NCI-H1417 treated with DMSO at 0.1 percent for 48 hours (cell line): ENCODE measurements around the gene ETV2.
"Not testable (repeated sequence)": the region's sequence is repeated elsewhere in the genome, so short reads cannot be mapped to it uniquely, and the experiment has no call there.

Experiments
- DNase-seq: peaks from one replicate; lab custom pipeline; 2025; lab: John Stamatoyannopoulos, UW

ETV2 gene

DNA sequence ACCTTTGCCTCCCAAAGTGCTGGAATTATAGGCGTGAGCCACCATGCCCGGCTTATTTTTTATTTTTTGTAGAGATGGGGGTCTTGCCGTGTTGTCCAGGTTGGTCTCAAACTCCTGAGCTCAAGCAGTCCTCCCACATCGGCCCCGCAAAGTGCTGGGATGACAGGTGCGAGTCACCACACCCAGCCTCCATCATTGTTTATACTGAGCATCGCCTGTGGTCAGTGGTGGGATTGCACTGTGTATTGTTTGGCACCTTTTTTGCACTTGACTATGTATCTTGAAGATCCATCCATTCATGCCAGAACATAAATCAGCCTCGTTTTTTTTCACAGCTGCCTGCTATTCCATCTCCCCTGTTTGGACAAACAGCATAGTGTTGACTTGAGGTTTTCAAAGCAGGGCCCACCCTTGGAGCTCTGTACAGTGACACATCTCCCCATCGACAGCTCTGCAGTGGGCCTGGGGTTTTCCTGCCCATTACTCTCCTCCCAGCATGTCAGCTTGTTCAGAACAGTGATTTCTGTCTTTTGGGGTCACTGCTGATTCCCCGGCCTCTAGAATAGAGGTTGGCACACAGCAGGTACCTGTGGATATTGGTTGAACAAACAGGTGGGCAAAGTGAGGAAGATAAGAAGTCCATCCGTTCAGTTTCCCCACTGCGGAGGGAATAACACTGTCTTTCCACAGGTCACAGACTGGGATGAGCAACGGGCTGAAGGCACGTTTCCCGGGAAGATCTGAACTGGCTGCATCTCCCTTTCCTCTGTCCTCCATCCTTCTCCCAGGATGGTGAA lies 16.6 kb downstream of the ETV2 start:
- no peak for DNase-seq

DNA sequence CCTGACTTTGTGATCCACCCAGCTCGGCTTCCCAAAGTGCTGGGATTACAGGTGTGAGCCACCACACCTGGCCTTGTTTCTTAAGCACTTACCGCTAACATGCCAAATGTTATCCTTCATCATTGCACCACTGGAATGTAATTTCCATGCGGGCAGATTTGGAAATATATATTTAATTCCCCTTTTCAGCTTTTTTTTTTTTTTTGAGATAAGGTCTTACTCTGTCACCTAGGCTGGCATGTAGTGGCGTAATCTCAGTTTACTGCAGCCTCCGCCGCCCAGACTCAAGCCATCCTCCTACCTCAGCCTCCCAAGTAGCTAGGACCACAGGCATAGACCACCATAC lies 20.4 kb downstream of the ETV2 start:
- DNase-seq: no peak

DNA sequence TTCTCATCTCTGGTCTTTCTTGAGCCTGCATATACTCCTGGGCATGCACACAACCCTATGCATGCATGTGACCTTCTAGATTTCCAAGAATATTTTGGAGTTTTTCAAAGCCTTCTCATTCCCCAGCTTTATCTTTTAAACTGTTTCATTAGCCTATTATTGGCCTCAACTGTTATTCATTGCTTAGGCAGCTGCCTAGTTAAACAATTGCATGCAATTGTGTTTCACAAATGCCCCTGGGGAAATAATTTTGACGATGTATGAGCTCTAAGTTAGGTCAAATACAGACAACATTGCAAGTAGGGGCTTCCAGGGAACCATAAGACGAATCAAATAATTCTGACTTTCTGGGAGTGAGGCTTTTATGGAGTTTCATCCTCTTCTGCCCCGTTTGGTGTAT lies 22.4 kb downstream of the ETV2 start:
- DNase-seq: no peak

DNA sequence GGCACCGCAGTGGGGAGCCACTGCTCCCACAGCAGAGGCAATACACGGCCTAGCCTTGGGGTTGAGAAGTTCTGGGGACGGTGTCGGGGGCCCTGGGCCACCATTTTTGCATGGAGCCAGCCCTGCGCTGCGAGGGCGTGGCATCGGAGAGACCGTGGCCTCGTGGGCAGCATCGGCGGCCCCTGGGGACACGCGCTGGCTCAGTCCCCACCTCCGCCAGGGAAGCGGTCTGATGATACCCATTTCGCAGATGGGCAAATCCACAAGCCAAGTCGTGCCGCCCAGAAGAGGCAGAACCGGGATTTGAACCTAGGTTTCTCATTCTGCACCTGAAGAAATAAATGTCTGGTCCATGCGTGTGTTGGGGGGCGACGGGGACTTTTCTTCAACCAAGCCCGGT lies 23.6 kb downstream of the ETV2 start:
- no peak for DNase-seq

DNA sequence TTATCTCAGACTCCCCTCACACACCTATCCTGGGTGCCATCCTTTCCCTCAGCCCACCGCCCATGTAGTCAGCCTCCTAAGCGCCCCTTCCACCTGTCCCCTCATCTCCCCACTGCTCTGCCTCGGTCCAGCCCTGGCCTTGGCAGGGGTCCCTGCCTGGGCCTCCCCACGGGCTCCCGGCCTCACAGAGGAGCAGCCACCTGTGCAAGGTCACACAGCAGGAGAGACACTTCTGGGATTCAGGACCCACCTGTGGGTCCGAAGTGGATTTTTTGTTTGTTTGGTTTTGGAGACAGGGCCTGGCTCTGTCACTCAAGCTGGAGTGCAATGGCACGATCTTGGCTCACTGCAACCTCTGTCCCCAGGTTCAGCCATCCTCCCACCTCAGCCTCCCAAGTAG lies 24.1 kb downstream of the ETV2 start:
- DNase-seq: no peak

DNA sequence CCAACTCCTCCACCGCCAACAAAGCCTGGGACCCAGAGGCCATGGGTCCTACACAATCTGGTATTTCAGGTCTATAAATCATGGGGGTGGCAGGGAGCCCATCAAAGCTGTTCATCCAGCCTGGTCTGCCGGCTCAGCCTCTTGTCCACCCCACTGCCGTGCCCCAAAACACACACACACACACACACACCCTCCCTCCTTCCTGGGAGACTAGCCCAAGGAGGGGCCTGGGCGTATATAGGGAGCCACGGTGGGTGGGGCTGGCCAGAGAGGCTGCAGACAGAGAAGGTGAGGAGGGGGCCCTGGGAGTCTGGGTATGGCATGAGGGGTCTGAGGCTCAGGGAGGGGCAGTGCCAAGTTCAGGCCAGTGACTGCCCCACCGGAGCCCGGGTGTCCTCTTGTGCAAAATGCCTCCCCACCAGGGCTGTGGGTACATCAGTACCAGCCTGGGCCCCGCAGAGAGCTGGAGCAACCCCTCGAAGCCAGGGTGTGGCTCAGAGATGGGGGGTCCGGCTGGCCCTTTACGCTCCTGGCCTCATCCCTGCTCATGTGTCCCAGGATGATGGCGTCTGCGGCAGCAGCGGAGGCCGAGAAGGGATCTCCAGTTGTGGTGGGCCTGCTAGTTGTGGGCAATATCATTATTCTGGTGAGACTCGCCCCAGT lies 24.8 kb downstream of the ETV2 start, which contains the start of gene UPK1A:
Gene UPK1A (plus strand): TSS at position 267 of the 663 bp plus-strand sequence. CDS start 296 bp downstream, at position 563.
- no peak for DNase-seq

DNA sequence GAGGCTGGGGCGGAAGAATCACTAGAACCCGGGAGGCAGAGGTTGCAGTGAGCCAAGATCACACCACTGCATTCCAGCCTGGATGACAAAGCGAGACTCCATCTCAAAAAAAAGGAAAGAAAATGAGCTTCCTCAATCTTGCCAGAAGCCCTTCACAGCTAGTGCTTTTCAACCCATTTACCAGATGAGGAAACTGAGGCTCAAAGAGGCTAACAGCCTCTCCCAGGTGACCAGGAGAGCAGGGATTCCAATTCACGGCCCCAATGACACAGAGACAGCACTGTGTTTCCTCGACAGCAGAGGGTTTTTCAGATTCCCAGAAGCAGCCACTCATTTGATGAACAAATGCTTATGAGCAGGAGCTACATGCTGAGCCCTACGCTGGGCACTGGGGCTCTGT lies 28.0 kb downstream of the ETV2 start:
- no peak for DNase-seq

DNA sequence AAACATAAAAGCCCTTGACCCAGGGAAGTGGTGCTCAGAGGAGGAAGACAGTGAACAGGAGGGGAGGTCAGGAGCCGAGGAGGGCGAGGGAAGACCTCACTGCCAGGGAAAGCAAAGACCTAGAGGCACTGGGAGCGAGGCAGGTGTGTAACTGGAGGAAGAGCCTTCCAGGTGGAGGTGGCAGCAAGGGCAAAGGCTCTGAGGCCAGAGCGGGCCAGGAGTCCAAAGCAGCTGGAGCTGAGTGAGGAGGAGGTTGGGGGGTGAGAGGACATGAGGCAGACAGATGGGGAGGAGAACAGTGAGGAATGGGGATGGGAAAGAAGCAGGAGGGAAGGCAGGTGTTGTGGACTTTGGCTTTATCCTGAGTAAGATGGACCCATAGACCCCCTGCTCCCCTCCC lies 28.4 kb downstream of the ETV2 start:
- no peak for DNase-seq

DNA sequence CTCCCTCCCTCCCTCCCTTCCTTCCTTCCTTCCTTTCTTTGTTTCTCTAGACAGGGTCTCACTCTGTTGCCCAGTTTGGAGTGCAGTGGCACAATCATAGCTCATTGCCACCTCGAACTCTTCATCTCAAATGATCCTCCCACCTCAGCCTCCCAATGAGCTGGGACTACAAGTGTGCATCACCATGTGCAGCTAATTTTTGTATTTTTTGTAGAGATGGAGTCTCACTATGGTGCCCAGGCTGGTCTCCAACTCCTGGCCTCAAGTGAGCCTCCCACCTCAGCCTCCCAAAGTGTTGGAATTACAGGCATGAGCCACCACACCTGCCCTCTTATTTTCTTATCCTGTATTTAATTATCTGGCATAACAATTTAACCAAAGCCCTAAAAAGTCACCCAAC lies 29.1 kb downstream of the ETV2 start:
- DNase-seq: no peak

DNA sequence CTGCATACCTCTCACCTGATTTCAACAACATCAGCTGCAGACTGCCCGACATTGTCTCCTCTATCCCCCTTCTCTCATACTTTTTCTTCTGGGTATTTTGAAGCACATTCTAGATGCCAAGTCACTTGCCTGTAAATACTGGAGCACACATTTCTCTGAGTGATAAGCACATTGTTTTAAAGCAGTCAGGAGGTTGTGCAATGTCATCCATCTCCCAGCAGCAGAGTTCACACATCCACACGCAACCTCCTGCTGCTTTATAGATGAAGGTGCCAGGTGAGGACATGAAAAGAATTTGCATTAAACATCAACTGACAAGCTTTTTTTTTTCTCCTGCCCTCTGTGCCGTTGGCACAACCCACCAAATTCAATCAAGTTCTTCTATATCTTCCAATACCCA lies 30.3 kb downstream of the ETV2 start:
- DNase-seq: no peak

DNA sequence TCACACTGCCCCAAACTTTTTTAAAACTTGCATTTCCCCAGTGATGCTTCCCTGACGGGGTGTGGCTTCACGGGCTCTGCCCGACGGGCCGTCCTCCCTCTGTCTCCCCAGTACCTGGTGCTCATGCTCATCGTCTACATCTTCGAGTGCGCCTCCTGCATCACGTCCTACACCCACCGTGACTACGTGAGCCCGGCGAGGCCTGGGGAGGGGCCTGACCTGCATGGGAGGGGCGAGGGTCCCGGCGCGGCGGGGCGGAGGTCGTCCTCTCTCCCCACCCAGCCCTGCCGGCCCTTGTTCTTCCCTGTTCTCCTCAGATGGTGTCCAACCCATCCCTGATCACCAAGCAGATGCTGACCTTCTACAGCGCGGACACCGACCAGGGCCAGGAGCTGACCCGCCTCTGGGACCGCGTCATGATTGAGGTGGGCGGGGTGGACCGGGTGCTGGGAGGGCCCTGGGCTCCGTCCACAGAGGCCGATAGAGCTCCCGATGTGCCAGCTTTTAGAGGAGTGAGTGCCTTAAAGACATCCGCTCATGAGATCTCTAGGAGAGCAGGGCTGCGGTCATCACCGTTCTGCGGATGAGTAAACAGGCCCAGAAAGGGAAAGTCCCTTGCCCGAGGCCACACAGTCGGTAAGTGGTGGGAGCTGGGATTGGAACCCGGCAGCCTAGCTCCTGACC lies 31.7 kb downstream of the ETV2 start:
- DNase-seq: no peak

DNA sequence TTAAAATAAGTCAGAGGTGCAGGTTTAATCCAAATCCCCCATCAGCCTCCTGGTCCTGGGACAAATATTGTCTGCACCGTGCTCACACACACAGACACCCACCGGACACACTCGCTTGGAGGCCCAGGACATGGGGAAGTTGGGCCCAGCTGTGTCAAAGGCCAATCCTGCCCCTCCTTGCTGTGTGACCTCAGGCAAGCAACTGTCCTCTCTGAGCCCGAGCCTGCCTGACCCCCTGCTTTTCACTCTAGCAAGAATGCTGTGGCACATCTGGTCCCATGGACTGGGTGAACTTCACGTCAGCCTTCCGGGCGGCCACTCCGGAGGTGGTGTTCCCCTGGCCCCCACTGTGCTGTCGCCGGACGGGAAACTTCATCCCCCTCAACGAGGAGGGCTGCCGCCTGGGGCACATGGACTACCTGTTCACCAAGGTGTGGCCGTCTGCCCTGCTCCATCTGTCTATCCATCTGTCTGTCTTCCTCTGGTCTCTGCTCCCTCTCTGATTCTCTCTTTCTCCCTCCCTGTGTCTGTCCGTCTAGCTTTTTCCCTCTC lies 34.1 kb downstream of the ETV2 start:
- DNase-seq: no peak

DNA sequence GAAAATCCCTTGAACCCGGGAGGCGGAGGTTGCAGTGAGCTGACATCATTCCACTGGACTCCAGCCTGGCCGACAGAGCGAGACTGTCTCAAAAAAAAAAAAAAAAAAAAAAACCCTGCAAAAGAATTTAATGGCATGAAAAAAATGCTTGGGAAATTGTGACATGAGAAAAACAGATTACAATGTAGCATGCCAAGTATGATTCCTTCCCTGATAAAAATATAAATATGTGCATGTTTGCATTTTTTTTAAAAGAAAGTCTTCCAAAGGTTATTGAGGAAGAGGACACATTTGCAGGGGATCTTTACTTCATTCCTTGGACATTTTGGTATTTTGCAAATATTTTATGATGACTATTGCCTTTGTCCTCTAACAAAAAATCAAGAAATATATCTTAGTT lies 48.3 kb downstream of the ETV2 start:
- no peak for DNase-seq

DNA sequence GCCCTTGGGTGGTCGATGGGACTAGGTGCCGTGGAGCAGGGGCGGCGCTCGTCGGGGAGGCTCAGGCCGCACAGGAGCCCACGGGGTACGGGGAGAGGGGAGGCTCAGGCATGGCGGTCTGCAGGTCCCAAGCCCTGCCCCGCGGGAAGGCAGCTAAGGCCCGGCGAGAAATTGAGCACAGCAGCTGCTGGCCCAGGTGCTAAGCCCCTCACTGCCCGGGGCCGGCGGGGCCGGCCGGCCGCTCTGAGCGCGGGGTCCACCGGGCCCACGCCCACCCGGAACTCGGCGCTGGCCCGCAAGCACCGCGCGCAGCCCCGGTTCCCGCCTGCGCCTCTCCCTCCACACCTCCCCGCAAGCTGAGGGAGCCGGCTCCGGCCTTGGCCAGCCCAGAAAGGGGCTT lies 49.6 kb downstream of the ETV2 start:
- not testable (repeated sequence) for DNase-seq

DNA sequence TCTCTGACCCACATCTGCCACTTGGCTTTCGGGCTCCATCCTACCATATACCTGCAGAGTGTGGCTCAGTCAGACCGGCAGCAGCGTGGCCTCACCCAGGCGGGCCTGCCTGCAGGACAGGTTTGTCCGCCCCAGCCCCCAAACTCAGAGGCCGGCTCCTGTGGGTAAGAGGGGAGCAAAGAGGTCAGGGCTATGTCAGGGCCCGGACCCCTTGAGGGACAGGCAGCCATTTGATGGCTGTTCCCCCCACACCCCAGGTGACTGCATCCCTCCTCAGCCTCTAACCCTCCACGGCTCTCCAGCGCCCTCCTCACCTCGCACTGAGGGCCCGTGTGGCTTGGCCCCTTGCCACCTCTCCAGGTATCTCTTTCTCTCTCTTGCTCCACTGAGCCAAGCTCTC lies 50.5 kb downstream of the ETV2 start:
- no peak for DNase-seq

DNA sequence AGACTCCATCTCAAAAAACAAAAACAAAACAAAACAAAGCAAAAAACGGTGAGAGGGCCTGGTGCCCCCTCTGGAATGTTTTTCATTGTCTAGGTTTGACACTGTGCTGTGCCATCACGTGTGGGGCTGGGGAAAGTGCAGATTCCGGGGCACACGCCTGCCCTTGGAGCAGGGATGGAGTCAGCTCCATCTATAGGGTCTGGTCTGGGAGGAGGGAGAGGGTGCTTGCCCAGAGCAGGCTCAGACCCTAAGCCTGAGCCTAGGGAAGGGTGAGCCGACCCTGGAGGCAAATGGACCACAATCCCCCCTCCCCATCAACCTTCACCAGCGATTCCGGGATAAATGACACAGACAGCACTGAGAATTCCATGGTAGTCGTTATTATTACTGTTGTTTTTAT lies 51.9 kb downstream of the ETV2 start:
- DNase-seq: no peak

DNA sequence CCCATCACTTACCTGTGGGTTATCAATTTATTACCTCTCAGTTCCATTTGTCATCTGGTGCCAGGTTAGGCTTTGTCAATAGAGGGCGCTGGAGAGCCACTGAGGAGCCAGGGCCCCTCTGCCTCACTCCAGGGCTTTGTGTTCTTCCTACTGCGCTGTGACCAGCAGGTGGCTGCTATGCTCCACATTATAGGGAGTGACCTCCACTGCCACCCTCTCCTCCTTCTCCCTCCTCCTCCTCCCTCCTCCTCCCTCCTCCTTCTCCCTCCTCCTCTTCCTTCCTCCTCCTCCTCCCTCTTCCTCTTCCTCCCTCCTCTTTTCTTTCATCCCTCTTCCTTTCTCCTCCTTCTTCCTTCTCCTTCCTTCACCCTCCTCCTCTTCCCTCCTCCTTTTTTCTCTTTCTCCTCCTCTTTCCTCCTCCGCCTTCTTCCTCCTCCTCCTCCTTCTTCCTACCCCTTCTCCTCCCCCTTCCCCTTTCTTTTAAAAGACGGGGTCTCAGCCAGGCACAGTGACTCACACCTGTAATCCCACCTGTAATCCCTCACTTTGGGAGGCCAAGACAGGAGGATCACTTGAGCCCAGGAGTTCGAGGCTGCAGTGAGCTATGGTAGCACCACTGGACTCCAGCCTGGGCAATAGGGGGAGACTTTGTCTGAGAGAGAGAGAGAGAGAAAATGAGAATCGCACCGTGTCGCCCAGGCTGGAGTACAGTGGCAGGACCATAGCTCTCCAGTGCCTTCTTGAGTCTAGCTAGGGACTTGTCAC lies 52.5 kb downstream of the ETV2 start:
- DNase-seq: peak; percentile 56
